NCI-H2029 treated with DMSO at 0.1 percent for 48 hours (cell line): ENCODE measurements around the gene VPS11.

ENCODE experiments used
- DNase-seq: peaks from one replicate; lab custom pipeline; 2025; lab: John Stamatoyannopoulos, UW

The VPS11 gene

GRCh38 chr11:119081682-119082260 is 14.2 kb downstream of the VPS11 start:
- no peak for DNase-seq

GRCh38 chr11:119084663-119085436 is 17.2 kb downstream of the VPS11 start, which contains the start of gene HMBS:
Gene HMBS (plus strand): TSS chr11:119084881. CDS start chr11:119085034, 153 bp downstream.
- peak; percentile 83 for DNase-seq

GRCh38 chr11:119085437-119085847 is 17.8 kb downstream of the VPS11 start:
- DNase-seq, result no peak

- no peak for DNase-seq
These were observed 19.5 kb downstream of the VPS11 start for GRCh38 chr11:119087123-119087522.

- DNase-seq, result no peak
These were observed 20.2 kb downstream of the VPS11 start for GRCh38 chr11:119087747-119088241.

- no peak for DNase-seq
These were observed 20.8 kb downstream of the VPS11 start for GRCh38 chr11:119088406-119088805.

GRCh38 chr11:119089319-119089718 is 21.7 kb downstream of the VPS11 start:
- DNase-seq, result no peak

GRCh38 chr11:119091178-119091577 is 23.6 kb downstream of the VPS11 start:
- no peak for DNase-seq

- DNase-seq, result no peak
These were observed 24.6 kb downstream of the VPS11 start for GRCh38 chr11:119091966-119092879.

- peak; percentile 19 for DNase-seq
These were observed 25.5 kb downstream of the VPS11 start for GRCh38 chr11:119092880-119093842.

GRCh38 chr11:119093942-119094815 is 26.6 kb downstream of the VPS11 start:
- no peak for DNase-seq

GRCh38 chr11:119094816-119095065 is 27.1 kb downstream of the VPS11 start:
- DNase-seq, result no peak

- DNase-seq, result peak; percentile 98
These were observed 27.7 kb downstream of the VPS11 start for GRCh38 chr11:119095066-119095880.

- DNase-seq, result no peak
These were observed 32.1 kb downstream of the VPS11 start for GRCh38 chr11:119099711-119100110.

GRCh38 chr11:119100246-119100970 is 32.8 kb downstream of the VPS11 start:
- no peak for DNase-seq

- DNase-seq, result no peak
These were observed 33.6 kb downstream of the VPS11 start for GRCh38 chr11:119100994-119101758.

GRCh38 chr11:119101759-119102423 is 34.3 kb downstream of the VPS11 start, which contains the start of gene DPAGT1:
Gene DPAGT1 (minus strand): TSS chr11:119101853. CDS start chr11:119101655, 198 bp downstream.
- DNase-seq, result peak; percentile 97
